GM19455 (cell line): ENCODE measurements around the gene ASCL3.
"Not testable (repeated sequence)": the region's sequence is repeated elsewhere in the genome, so short reads cannot be mapped to it uniquely, and the experiment has no call there.

Experiments used
- ATAC-seq: cut with Tn5 transposase; IDR thresholded peaks from one replicate; pipeline ENCODE4 v1.9.1; 2021; ENCODE audit not compliant: unreplicated experiment

Gene ASCL3

GRCh38 chr11:8911029-8911823 lies 31.6 kb downstream of the ASCL3 start, which contains the start of gene AKIP1:
Gene AKIP1, plus strand, starts transcription at chr11:8911189. Its CDS starts 261 bp downstream, at chr11:8911450.
- peak; percentile 80 for ATAC-seq

- peak; percentile 19 for ATAC-seq
These were observed 32.2 kb downstream of the ASCL3 start for GRCh38 chr11:8910649-8911026.

GRCh38 chr11:8908099-8908498 lies 34.7 kb downstream of the ASCL3 start:
- no peak for ATAC-seq

- no peak for ATAC-seq
These were observed 35.7 kb downstream of the ASCL3 start for GRCh38 chr11:8907116-8907515.

GRCh38 chr11:8905528-8906165 lies 37.2 kb downstream of the ASCL3 start:
- ATAC-seq: no peak

GRCh38 chr11:8899119-8899753 lies 43.6 kb downstream of the ASCL3 start:
- ATAC-seq: no peak

- not testable (repeated sequence) for ATAC-seq
These were observed 51.6 kb downstream of the ASCL3 start for GRCh38 chr11:8891185-8891584.
